GM12864 (cell line): Measurements from ENCODE around the gene BAD.

Experiments
- DNase-seq: peaks from one replicate; pipeline ENCODE4 v3.0.0-alpha.2; 2011; ENCODE audit warnings: low read depth
- H3K4me3 ChIP-seq: 2 replicates; pipeline ENCODE4 v1.5.1; 2011; ENCODE audit warnings: mild to moderate bottlenecking, low read depth, low read length, control low read depth
- TF ChIP-seq, protein P1 (sequence below): IDR thresholded peaks from 2 replicates; pipeline ENCODE4 v1.5.1; 2011; ENCODE audit warnings: low read depth, mild to moderate bottlenecking, moderate library complexity, low read length, control low read depth, inconsistent platforms; ENCODE audit errors: missing control alignments

The BAD gene

DNA sequence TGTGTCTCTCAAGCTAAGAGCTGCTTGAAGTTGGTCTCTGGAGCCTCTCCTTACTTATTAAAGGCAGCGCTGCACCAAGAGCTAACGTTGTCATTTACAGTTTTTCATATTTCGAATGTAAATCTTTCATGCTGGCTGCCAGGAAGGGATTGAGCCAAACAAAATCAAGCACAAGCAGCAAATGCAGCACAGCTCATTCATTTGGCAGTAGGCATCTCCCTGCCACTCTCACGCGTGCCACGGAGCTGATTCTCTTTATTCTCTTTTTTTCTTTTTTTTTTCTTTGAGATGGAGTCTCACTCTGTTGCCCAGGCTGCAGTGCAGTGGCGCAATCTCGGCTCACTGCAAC is 51.5 kb downstream of the BAD start:
- no peak overlapping the region for H3K4me3 ChIP-seq
- no peak for DNase-seq
- TF ChIP-seq, protein P1, sequence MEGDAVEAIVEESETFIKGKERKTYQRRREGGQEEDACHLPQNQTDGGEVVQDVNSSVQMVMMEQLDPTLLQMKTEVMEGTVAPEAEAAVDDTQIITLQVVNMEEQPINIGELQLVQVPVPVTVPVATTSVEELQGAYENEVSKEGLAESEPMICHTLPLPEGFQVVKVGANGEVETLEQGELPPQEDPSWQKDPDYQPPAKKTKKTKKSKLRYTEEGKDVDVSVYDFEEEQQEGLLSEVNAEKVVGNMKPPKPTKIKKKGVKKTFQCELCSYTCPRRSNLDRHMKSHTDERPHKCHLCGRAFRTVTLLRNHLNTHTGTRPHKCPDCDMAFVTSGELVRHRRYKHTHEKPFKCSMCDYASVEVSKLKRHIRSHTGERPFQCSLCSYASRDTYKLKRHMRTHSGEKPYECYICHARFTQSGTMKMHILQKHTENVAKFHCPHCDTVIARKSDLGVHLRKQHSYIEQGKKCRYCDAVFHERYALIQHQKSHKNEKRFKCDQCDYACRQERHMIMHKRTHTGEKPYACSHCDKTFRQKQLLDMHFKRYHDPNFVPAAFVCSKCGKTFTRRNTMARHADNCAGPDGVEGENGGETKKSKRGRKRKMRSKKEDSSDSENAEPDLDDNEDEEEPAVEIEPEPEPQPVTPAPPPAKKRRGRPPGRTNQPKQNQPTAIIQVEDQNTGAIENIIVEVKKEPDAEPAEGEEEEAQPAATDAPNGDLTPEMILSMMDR = no peak

DNA sequence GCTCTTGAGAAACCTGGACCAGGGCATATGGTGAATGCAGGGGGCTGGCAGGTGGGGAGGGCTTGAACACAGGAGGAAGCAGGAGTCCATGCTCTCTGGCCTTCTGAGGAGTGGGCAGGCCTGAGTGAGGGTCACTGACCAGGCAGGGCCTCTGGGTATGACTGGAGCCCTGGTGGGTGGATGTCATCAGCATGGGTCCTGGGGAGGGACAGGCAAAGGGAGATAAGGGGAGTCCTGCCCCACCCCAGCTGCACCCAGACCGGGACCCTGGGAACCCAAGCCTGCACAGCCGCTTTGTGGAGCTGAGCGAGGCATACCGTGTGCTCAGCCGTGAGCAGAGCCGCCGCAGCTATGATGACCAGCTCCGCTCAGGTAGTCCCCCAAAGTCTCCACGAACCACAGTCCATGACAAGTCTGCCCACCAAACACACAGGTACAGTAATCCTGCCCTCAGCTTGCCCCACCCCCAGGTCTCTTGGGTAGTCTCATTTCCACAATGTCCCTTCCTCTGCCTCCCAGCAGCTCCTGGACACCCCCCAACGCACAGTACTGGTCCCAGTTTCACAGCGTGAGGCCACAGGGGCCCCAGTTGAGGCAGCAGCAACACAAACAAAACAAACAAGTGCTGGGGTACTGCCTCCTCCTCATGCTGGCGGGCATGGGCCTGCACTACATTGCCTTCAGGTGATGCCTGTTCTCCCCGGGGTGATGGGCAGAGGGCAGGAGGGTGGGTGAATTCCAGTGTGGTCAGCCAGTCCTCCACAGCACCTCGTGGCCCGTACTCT is 52.1 kb downstream of the BAD start:
- no peak overlapping the region for H3K4me3 ChIP-seq
- TF ChIP-seq, protein P1 = no peak
- DNase-seq = no peak

DNA sequence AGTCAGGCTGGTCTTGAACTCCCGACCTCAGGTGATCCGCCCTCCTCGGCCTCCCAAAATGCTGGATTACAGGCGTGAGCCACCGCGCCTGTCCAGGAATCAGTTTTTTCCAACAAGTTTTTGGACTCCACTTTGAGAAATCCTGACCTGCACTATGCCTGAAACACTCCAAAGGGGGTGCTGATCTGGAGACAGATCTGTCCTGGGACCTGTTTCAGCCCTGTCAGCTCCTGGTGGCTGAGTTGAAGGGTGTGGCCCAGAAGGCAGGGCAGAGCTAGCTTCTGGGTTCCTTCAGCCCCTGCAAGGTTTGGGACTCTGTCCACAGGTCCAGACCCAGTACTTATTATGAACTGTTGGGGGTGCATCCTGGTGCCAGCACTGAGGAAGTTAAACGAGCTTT is 52.9 kb downstream of the BAD start:
- no peak for DNase-seq
- TF ChIP-seq, protein P1 = no peak
- no peak overlapping the region for H3K4me3 ChIP-seq

DNA sequence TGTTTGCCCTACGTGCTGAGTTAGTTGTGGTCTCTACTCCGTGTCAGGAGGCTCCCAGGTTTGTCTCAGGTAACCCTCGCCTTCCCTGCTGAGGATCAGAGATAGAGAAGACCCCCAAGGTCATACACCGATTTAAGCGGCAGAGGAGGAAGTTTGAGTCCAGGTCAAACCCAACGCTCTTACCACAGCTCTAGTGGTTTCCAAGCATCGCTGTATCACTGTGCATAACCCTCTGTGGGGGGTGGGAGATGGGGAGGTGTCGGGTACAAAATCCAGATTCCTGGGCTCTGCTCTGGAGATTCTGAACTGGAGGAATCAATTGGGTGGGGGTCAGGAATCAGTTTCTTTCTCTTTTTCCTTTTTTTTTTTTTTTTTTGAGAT is 53.5 kb downstream of the BAD start:
- no peak for DNase-seq
- H3K4me3 ChIP-seq = peak overlapping the region; percentile 82
- TF ChIP-seq, protein P1 = no peak

DNA sequence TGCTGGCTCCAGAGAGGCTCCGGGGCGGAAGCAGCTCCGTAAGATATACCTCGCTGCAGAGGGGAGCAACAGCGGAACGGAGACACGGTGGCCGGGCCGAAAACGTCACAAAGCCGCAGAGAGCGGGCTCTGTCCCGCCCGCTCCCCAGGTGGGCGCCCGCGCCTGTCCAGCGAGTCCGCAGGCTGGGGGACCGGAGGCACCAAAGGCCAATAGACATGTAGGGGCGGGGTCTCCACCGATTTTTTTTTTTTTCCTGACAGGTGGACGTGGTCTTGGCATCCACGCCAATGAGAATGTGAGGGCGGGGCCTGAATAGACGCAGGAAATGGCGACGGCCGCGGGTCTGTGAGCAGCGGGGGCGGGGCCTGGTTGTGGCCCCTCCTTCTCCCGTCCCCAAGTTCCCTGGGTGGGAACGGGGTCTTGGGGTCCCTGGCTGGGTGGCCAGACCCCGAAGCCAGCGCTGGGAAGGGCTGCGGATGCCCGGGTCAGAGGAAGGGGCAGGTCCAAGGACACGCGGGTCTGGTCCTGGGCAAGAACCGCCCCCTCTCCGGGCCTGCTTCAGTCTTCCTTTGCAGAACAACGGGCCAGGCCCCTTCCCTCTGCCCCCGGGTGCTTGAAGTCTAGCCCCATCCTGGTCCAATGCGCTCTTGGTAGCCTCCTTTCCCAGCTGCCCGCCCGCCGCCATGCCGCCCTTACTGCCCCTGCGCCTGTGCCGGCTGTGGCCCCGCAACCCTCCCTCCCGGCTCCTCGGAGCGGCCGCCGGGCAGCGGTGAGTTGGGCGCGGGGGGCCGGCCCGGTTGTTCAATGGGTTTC is 54.1 kb downstream of the BAD start, which contains the start of gene DNAJC4:
DNAJC4 (plus strand) TSS at position 378 of the 814 bp plus-strand sequence; CDS start at position 685, 307 bp downstream.
- H3K4me3 ChIP-seq = peak within 1 kb of the TSS; percentile 82
- TF ChIP-seq, protein P1 = no peak
- peak; percentile 83 for DNase-seq

DNA sequence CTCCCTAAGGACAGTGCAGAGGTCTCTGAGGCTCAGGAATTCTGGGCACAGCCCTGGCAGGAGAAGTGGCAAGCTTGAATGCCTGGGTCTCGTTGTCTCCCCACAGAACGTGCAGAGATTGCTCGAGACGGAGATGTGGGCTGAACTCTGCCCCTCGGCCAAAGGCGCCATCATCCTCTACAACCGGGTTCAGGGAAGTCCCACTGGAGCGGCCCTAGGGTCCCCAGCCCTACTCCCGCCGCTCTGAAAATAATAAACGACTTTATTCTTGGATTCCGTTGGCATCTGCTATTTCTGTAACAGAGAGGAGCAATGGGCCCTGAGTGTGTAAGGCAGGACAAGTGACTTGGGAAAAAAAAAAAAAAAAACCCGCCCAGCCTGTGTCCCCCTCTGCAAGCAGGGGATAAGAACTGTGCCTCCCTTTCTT is 54.7 kb downstream of the BAD start:
- peak overlapping the region; percentile 82 for H3K4me3 ChIP-seq
- DNase-seq = no peak
- TF ChIP-seq, protein P1 = no peak
